ENCODE results near the gene ACAA2. TPM values are rescaled to one million over a fixed set of nuclear protein-coding genes. Genes with fewer than 3 reads are reported as not detected.
A peak's percentile ranks its signal among the peaks of the same experiment; 100 is the strongest.

The ACAA2 gene
- total and polyA plus RNA-seq, 2 of the 8 experiments (the other 6 are each of a cell fraction or from before 2014, with no cell fraction given): 63.4 to 151 TPM

DNA sequence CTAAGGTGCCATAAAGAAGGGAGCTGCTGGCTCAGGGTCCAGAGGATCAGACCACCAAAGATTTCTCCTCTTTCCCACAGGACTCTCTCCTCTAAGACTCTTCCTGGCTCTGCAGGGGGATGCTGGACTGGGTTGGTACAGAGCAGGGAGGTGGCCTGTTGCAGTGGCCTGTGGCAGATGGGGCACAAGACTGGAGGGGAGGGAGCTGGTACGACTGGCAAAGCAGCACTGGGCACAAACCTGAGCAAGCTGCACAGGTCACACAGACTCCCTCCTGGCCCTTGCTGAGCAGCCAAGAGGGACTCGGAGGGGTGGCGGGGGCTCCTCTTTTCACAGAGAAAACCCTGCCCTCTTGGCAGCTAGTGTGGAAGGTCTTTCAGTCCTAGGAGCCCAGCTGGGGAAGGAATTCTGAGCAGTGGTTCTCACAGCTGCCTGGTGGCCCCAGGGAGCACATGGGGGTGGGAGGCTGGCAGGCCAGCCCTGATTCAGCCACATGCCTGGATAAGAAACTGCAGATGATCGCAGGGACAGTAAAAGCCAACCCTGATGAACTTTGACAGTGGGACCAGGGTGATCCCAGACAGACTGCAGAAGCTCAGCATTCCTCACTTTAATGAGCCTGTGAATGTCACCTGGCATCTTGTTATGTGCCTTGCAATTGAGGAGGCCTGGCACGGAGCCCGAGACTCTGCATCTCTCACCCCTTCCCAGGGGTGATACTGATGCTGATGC is 32.5 kb upstream of the ACAA2 start:
- FAIRE-seq (no peak), DNase-seq (ENCODE audit: low read depth in 1 of 2, low spot score in 2 of 2) (no peak)
- Histone ChIP-seq H2BK20ac (ENCODE audit: low read length) (0 out of 2 replicates have a peak overlapping the region, but pooled peaks have one; percentile 21), H3K14ac (ENCODE audit: insufficient read length) (no peak overlapping the region), H3K4ac (replicated peaks; ENCODE audit: insufficient read length, low read depth, low read length) (no peak overlapping the region), H3K4me3 (ENCODE audit: extremely low read depth in 1 of 4, insufficient read depth in 2 of 4, low read depth in 3 of 4, low read length in 4 of 4) (no peak overlapping the region), H2BK5ac (ENCODE audit: low read depth, low read length) (no peak overlapping the region), H2AFZ (ENCODE audit: low read length) (no peak overlapping the region), H3K79me1 (ENCODE audit: low read depth, low read length) (no peaks in the 10 kb centered on the region), H3K23ac (ENCODE audit: insufficient read length) (no peak overlapping the region), H3K23me2 (ENCODE audit: low read depth, low read length) (no peaks in the 10 kb centered on the region; the same call in 1 of the 2 replicates), H3K4me2 (ENCODE audit: insufficient read depth in 1 of 2, low read depth in 2 of 2, low read length in 2 of 2) (no peak overlapping the region), H3K36me3 (ENCODE audit: control insufficient read depth in 2 of 4, insufficient read depth in 4 of 4, low read length in 3 of 4) (no peaks in the 10 kb centered on the region), H4K20me1 (replicated peaks in 1 of 2; ENCODE audit: control insufficient read depth in 1 of 2, insufficient read depth in 2 of 2, low read length in 2 of 2) (no peaks in the 10 kb centered on the region), H3K18ac (ENCODE audit: extremely low read depth, low read length) (peak overlapping the region; percentile 38; the same call in 1 of the 2 replicates), H3K4me1 (replicated peaks in 1 of 4; ENCODE audit: control insufficient read depth in 3 of 4, insufficient read depth in 4 of 4, low read length in 3 of 4) (peaks cover 0 to 25% (median 9%) of the 10 kb centered on the region in 4 experiments; a peak in 5 of 7 replicates), H2BK12ac (ENCODE audit: low read depth, low read length) (peak overlapping the region; percentile 69; the same call in 1 of the 2 replicates), H2BK120ac (replicated peaks; ENCODE audit: low read depth, low read length) (no peak overlapping the region), H3K56ac (replicated peaks; ENCODE audit: insufficient read length, low read depth, low read length) (no peak overlapping the region), H4K8ac (ENCODE audit: extremely low read depth, insufficient read depth, low read length) (no peak overlapping the region), H3K27ac (ENCODE audit: low read depth, low read length) (no peak overlapping the region), H4K5ac (ENCODE audit: insufficient read length, low read depth, low read length) (no peak overlapping the region), H3K27me3 (replicated peaks in 1 of 4; ENCODE audit: control insufficient read depth in 3 of 4, extremely low read depth in 1 of 4, insufficient read depth in 3 of 4, low read length in 3 of 4) (no peaks in the 10 kb centered on the region), H3K9ac (replicated peaks in 1 of 4; ENCODE audit: extremely low read depth in 1 of 4, low read depth in 3 of 4, low read length in 3 of 4) (no peak overlapping the region), H4K91ac (replicated peaks; ENCODE audit: insufficient read length, low read length) (no peak overlapping the region), H2BK15ac (ENCODE audit: low read length) (peak overlapping the region; percentile 18; the same call in 1 of the 2 replicates), H2AK5ac (ENCODE audit: low read depth, low read length) (no peak overlapping the region), H3K9me3 (ENCODE audit: insufficient read depth in 2 of 2, low read depth in 1 of 2, low read length in 1 of 2) (no peaks in the 10 kb centered on the region), H3K79me2 (ENCODE audit: control insufficient read depth in 1 of 2, insufficient read depth in 2 of 2, low read length in 2 of 2) (no peaks in the 10 kb centered on the region)
- POLR2A ChIA-PET (ENCODE audit: partially characterized antibody): interaction anchor here (0.8 to 1.6 kb wide), 4 partner anchors 10 to 358 kb away, joined by 3 to 4 read pairs (median 3); partner anchors contain the start of genes ACAA2 and C18orf32
- WGBS, 2 experiments (ENCODE audit: extremely low coverage in 1 of 2, insufficient coverage in 1 of 2, insufficient read length in 1 of 2, insufficient replicate concordance in 2 of 2, low coverage in 1 of 2, low lambda C conversion rate in 2 of 2, missing lambda C conversion rate in 1 of 2): 77% methylated on average over 6 of the region's 6 CpGs; no CpG with 5 or more reads in 1 of the 2 experiments
- TF ChIP-seq, protein P1, sequence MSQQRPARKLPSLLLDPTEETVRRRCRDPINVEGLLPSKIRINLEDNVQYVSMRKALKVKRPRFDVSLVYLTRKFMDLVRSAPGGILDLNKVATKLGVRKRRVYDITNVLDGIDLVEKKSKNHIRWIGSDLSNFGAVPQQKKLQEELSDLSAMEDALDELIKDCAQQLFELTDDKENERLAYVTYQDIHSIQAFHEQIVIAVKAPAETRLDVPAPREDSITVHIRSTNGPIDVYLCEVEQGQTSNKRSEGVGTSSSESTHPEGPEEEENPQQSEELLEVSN (IDR thresholded peaks at IDR 0.05): 0 out of 2 replicates have a peak, but pooled peaks have one; percentile 19
- no peak for TF ChIP-seq ZNF274 (IDR thresholded peaks at IDR 0.05; ENCODE audit: borderline replicate concordance, extremely low read depth, low read length)
- CTCF ChIA-PET (ENCODE audit: partially characterized antibody): interaction anchor here (0.7 to 14.2 kb wide), 5 partner anchors 14 to 336 kb away, joined by 3 to 157 read pairs (median 3); no protein-coding TSS in a partner anchor
